ENCODE measurements around the gene RWDD3. TPM values are rescaled to one million over a fixed set of nuclear protein-coding genes. Genes with fewer than 3 reads are reported as not detected.
A peak's percentile ranks its signal among the peaks of the same experiment; 100 is the strongest.

Gene RWDD3
- polyA plus RNA-seq, 4 donors, result 18.1 to 36.5 (median 23.8) TPM

- H3K36me3 ChIP-seq (ENCODE audit: control insufficient read depth in 3 of 3, insufficient read depth in 2 of 3, low read depth in 1 of 3, low read length in 3 of 3), result no peaks in the 10 kb centered on the region
- no peak overlapping the region for H3K4me3 ChIP-seq (ENCODE audit: low read depth in 1 of 3, low read length in 3 of 3)
- 82 to 87% (median 85%) methylated on average over 3 of the region's 3 CpGs for WGBS, 3 donors
- FAIRE-seq (no peak), DNase-seq (no peak)
- no peaks in the 10 kb centered on the region for H3K4me1 ChIP-seq (ENCODE audit: control insufficient read depth in 3 of 3, insufficient read depth in 2 of 3, low read depth in 1 of 3, low read length in 2 of 3)
- no peaks in the 10 kb centered on the region for H3K9me3 ChIP-seq (ENCODE audit: control insufficient read depth in 2 of 2, insufficient read depth in 1 of 2, low read depth in 1 of 2, low read length in 1 of 2)
- no peaks in the 10 kb centered on the region for H3K27me3 ChIP-seq (ENCODE audit: control insufficient read depth in 3 of 3, insufficient read depth in 3 of 3, low read length in 3 of 3)
- H3K27ac ChIP-seq (ENCODE audit: low read depth in 1 of 3, low read length in 2 of 3), result no peak overlapping the region
These were observed 47.9 kb downstream of the RWDD3 start for GRCh38 chr1:95281781-95282517.

DNA sequence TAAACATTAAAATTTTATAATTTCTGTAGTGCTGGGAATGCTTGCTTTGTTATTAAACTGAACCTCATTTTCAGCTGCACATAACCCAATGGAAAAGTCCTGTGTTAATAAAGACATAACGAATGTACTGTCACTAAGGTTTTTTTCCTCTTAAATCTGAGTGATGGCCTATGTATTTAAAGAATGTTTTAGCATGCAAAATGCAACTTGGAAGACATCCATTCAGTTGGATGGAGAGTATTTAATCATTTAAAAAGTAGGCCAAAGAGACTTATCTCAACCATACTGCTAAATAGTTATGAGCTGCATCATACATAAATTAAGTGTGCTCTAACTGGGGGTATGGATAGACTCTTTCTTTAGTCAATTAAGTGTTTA is 48.5 kb downstream of the RWDD3 start:
- Histone ChIP-seq H3K27me3 (ENCODE audit: control insufficient read depth in 3 of 3, insufficient read depth in 3 of 3, low read length in 3 of 3) (no peaks in the 10 kb centered on the region), H3K27ac (ENCODE audit: low read depth in 1 of 3, low read length in 2 of 3) (no peak overlapping the region), H3K36me3 (ENCODE audit: control insufficient read depth in 3 of 3, insufficient read depth in 2 of 3, low read depth in 1 of 3, low read length in 3 of 3) (no peaks in the 10 kb centered on the region), H3K9me3 (ENCODE audit: control insufficient read depth in 2 of 2, insufficient read depth in 1 of 2, low read depth in 1 of 2, low read length in 1 of 2) (no peaks in the 10 kb centered on the region), H3K4me3 (ENCODE audit: low read depth in 1 of 3, low read length in 3 of 3) (no peak overlapping the region), H3K4me1 (ENCODE audit: control insufficient read depth in 3 of 3, insufficient read depth in 2 of 3, low read depth in 1 of 3, low read length in 2 of 3) (no peaks in the 10 kb centered on the region)
- DNase-seq (no peak), FAIRE-seq (no peak)
- WGBS, 3 donors, result 70 to 88% (median 78%) methylated on average over 1 of the region's 1 CpG

- Histone ChIP-seq H3K36me3 (ENCODE audit: control insufficient read depth in 3 of 3, insufficient read depth in 2 of 3, low read depth in 1 of 3, low read length in 3 of 3) (no peaks in the 10 kb centered on the region), H3K27ac (ENCODE audit: low read depth in 1 of 3, low read length in 2 of 3) (no peak overlapping the region), H3K27me3 (ENCODE audit: control insufficient read depth in 3 of 3, insufficient read depth in 3 of 3, low read length in 3 of 3) (no peaks in the 10 kb centered on the region), H3K9me3 (ENCODE audit: control insufficient read depth in 2 of 2, insufficient read depth in 1 of 2, low read depth in 1 of 2, low read length in 1 of 2) (no peaks in the 10 kb centered on the region), H3K4me3 (ENCODE audit: low read depth in 1 of 3, low read length in 3 of 3) (no peak overlapping the region), H3K4me1 (ENCODE audit: control insufficient read depth in 3 of 3, insufficient read depth in 2 of 3, low read depth in 1 of 3, low read length in 2 of 3) (no peaks in the 10 kb centered on the region)
- FAIRE-seq (no peak), DNase-seq (no peak)
- 53 to 75% (median 65%) methylated on average over 2 of the region's 2 CpGs for WGBS, 3 donors
These were observed 50.4 kb downstream of the RWDD3 start for GRCh38 chr1:95284420-95284819.

DNA sequence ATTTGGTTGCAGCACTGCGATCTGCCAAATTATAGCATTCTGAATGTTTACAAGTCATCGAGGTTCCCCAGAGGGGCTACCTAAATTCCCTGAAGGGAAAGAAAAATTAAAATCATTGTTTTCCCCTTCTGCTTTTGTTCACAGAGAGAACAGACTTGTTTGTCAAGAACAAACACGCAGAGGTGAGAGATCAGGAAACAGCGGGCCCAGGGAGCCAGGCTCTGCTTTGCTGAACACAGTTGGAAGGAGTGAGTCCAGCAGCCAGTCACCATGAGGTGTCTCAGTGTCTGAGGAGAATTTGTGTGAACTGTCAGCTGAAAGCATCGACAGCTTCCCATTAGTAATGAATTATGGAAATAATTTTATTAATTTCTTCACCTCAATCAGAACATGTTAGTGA is 52.5 kb downstream of the RWDD3 start:
- Histone ChIP-seq H3K27ac (ENCODE audit: low read depth in 1 of 3, low read length in 2 of 3) (no peak overlapping the region), H3K36me3 (ENCODE audit: control insufficient read depth in 3 of 3, insufficient read depth in 2 of 3, low read depth in 1 of 3, low read length in 3 of 3) (no peaks in the 10 kb centered on the region), H3K4me3 (ENCODE audit: low read depth in 1 of 3, low read length in 3 of 3) (no peak overlapping the region), H3K27me3 (ENCODE audit: control insufficient read depth in 3 of 3, insufficient read depth in 3 of 3, low read length in 3 of 3) (no peaks in the 10 kb centered on the region), H3K4me1 (ENCODE audit: control insufficient read depth in 3 of 3, insufficient read depth in 2 of 3, low read depth in 1 of 3, low read length in 2 of 3) (no peaks in the 10 kb centered on the region), H3K9me3 (ENCODE audit: control insufficient read depth in 2 of 2, insufficient read depth in 1 of 2, low read depth in 1 of 2, low read length in 1 of 2) (no peaks in the 10 kb centered on the region)
- no peak for DNase-seq
- WGBS, 3 donors, result 49 to 58% (median 53%) methylated on average over 5 of the region's 5 CpGs
- no peak for FAIRE-seq

DNA sequence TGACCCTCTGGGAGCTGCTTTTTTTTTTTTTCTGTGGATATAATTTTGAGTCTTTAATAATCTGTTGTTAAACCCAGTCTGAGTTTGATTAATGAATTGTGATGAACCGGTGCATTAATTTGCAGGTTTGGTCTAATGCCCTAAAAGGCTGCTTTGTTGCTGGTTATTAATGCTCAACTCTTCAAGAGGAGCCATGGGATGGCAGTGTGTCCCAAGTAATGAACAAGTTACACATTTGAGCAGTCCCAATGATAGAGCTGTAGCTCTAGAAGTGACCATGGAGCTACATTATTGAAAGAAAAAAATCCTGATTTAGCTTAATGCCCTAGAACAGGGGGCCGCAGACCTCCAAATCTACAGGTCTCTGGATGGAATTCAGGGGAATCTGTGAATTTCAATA is 53.1 kb downstream of the RWDD3 start:
- FAIRE-seq (no peak), DNase-seq (no peak)
- no peak overlapping the region for H3K4me3 ChIP-seq (ENCODE audit: low read depth in 1 of 3, low read length in 3 of 3)
- no peak overlapping the region for H3K27ac ChIP-seq (ENCODE audit: low read depth in 1 of 3, low read length in 2 of 3)
- H3K9me3 ChIP-seq (ENCODE audit: control insufficient read depth in 2 of 2, insufficient read depth in 1 of 2, low read depth in 1 of 2, low read length in 1 of 2), result no peaks in the 10 kb centered on the region
- H3K36me3 ChIP-seq (ENCODE audit: control insufficient read depth in 3 of 3, insufficient read depth in 2 of 3, low read depth in 1 of 3, low read length in 3 of 3), result no peaks in the 10 kb centered on the region
- no peaks in the 10 kb centered on the region for H3K27me3 ChIP-seq (ENCODE audit: control insufficient read depth in 3 of 3, insufficient read depth in 3 of 3, low read length in 3 of 3)
- WGBS, 3 donors, result 81 to 86% (median 85%) methylated on average over 2 of the region's 2 CpGs
- H3K4me1 ChIP-seq (ENCODE audit: control insufficient read depth in 3 of 3, insufficient read depth in 2 of 3, low read depth in 1 of 3, low read length in 2 of 3), result no peaks in the 10 kb centered on the region

DNA sequence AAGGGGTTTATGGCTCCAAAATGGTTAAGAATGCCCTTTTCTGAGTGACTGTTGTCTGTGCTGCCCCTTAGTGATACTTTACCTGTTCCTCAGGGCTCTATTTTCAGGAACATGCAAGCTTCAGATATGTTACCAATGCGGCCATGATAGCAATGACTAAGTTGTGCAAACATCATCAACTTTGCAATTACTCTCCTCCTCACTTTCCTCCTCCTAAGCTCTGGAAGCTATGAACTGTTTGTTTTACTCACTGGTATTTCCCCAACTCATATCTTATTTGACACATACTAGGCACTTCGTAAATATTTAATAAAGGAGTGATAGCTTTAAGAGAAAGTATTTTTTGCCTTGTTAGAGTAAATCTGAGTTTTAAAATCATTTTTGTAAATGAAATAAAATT is 53.8 kb downstream of the RWDD3 start:
- FAIRE-seq (no peak), DNase-seq (peak in 1 of 2 donors; percentile 11)
- Histone ChIP-seq H3K9me3 (ENCODE audit: control insufficient read depth in 2 of 2, insufficient read depth in 1 of 2, low read depth in 1 of 2, low read length in 1 of 2) (no peaks in the 10 kb centered on the region), H3K4me1 (ENCODE audit: control insufficient read depth in 3 of 3, insufficient read depth in 2 of 3, low read depth in 1 of 3, low read length in 2 of 3) (no peaks in the 10 kb centered on the region), H3K27me3 (ENCODE audit: control insufficient read depth in 3 of 3, insufficient read depth in 3 of 3, low read length in 3 of 3) (no peaks in the 10 kb centered on the region), H3K27ac (ENCODE audit: low read depth in 1 of 3, low read length in 2 of 3) (no peak overlapping the region), H3K36me3 (ENCODE audit: control insufficient read depth in 3 of 3, insufficient read depth in 2 of 3, low read depth in 1 of 3, low read length in 3 of 3) (no peaks in the 10 kb centered on the region), H3K4me3 (ENCODE audit: low read depth in 1 of 3, low read length in 3 of 3) (no peak overlapping the region)
- 19 to 56% (median 32%) methylated on average over 2 of the region's 2 CpGs for WGBS, 3 donors

Other genes with a start within 250 kb of the RWDD3 start
- 1 to 10 TPM; 1.1 to 8.3 (median 2.2) TPM for gene ALG14, start 161.3 kb upstream of the RWDD3 start, polyA plus RNA-seq
- 10 to 100 TPM in 1 of 4 donors, 1 to 10 TPM in 3; 1.9 to 13.1 (median 3.9) TPM for gene TLCD4, start 116.9 kb upstream of the RWDD3 start, polyA plus RNA-seq